PC-9 (cell line): Measurements from ENCODE around the gene ITPKB. TPM values are rescaled to one million over a fixed set of nuclear protein-coding genes. Genes with fewer than 3 reads are reported as not detected.

Experiments
- BruUV-seq: library from RNA; stranded (reverse); fragments of 400-500 nt; replicated peaks from 2 replicates; lab custom pipeline; 2021; lab: Mats Ljungman, UMichigan
- CTCF ChIA-PET: fragments of 300-600 bp; sonication (Branson Sonifier 250); formaldehyde crosslinking; loops from one replicate; lab custom pipeline; 2022; ENCODE audit warnings: antibody characterized with exemption; lab: Charles Lee
- POLR2A ChIA-PET: fragments of 300-600 bp; sonication (Branson Sonifier 250); formaldehyde crosslinking; loops from one replicate; lab custom pipeline; 2022; ENCODE audit warnings: antibody characterized with exemption; ENCODE audit not compliant: unreplicated experiment; lab: Charles Lee
- DNase-seq, 2 experiments: peaks; one replicate each; pipeline versions ENCODE4 v3.0.0 to v3.0.0-alpha.2; 2015 to 2022; ENCODE audit warnings: mixed read lengths in 1 of 2
- H2AFZ ChIP-seq: fragments of 200-600 bp; sonication (generic); 2 replicates; pipeline ENCODE4 v1.8.1; 2017; ENCODE audit warnings: antibody characterized with exemption
- H3F3A ChIP-seq: fragments of 200-600 bp; sonication (generic); 2 replicates; pipeline ENCODE4 v1.8.1; 2017; ENCODE audit warnings: antibody characterized with exemption, mild to moderate bottlenecking, low read depth; ENCODE audit not compliant: insufficient read depth
- H3K27ac ChIP-seq: fragments of 200-600 bp; sonication (generic); 2 replicates; pipeline ENCODE4 v1.6.1; 2016; ENCODE audit warnings: mixed run types
- H3K27me3 ChIP-seq: fragments of 200-600 bp; sonication (generic); 2 replicates; pipeline ENCODE4 v1.6.1; 2016; ENCODE audit warnings: low read depth, mixed run types; ENCODE audit not compliant: insufficient read depth
- H3K36me3 ChIP-seq: fragments of 200-600 bp; sonication (generic); 2 replicates; pipeline ENCODE4 v1.6.1; 2016; ENCODE audit warnings: low read depth, mixed run types
- H3K4me1 ChIP-seq: fragments of 200-600 bp; sonication (generic); replicated peaks from 2 replicates; pipeline ENCODE4 v1.6.1; 2016; ENCODE audit warnings: mixed run types; ENCODE audit not compliant: insufficient read depth
- H3K4me2 ChIP-seq: fragments of 200-600 bp; sonication (generic); 2 replicates; pipeline ENCODE4 v1.6.1; 2017; ENCODE audit warnings: mixed run types
- H3K4me3 ChIP-seq: fragments of 200-600 bp; sonication (generic); 2 replicates; pipeline ENCODE4 v1.6.1; 2016; ENCODE audit warnings: mixed run types
- H3K79me2 ChIP-seq: fragments of 200-600 bp; sonication (generic); 2 replicates; pipeline ENCODE4 v1.6.1; 2017; ENCODE audit warnings: low read depth, mixed run types
- H3K9me2 ChIP-seq: fragments of 200-600 bp; sonication (generic); 2 replicates; pipeline ENCODE4 v1.8.1; 2017; ENCODE audit warnings: mild to moderate bottlenecking; ENCODE audit not compliant: insufficient read depth
- H3K9me3 ChIP-seq: fragments of 200-600 bp; sonication (generic); 2 replicates; pipeline ENCODE4 v1.8.1; 2016; ENCODE audit warnings: low read depth; ENCODE audit not compliant: insufficient read depth
- H4K20me1 ChIP-seq: fragments of 200-600 bp; sonication (generic); 2 replicates; pipeline ENCODE4 v1.8.1; 2017; ENCODE audit not compliant: insufficient read depth
- CTCF ChIP-seq: fragments of 200-600 bp; sonication (generic); conservative IDR thresholded peaks from 2 replicates; pipeline ENCODE4 v1.6.1; 2017; ENCODE audit warnings: mixed run types, antibody characterized with exemption, mild to moderate bottlenecking, moderate library complexity
- EZH2 ChIP-seq: fragments of 200-600 bp; sonication (generic); IDR thresholded peaks from 2 replicates; pipeline ENCODE4 v1.8.0; 2017; ENCODE audit warnings: antibody characterized with exemption, low read depth
- intact Hi-C: fragments of 100-400 bp; cut with micrococcal nuclease; formaldehyde crosslinking; loops from one replicate; pipeline ENCODE4 v1.10.0; 2022; ENCODE audit not compliant: unreplicated experiment
- total RNA-seq: library from RNA; stranded (reverse); gene quantifications from 2 replicates; pipeline ENCODE4 v1.2.3, GENCODE V29; 2021

Gene ITPKB
- total RNA-seq, 1 experiment from 2014 or later, result 13.4 TPM

- no peak overlapping the region for H3K27ac ChIP-seq
- H4K20me1 ChIP-seq, result no peaks in the 10 kb centered on the region
- no peak overlapping the region for H3K4me2 ChIP-seq
- no peaks in the 10 kb centered on the region for H3K9me3 ChIP-seq
- H3K79me2 ChIP-seq, result no peaks in the 10 kb centered on the region
- H2AFZ ChIP-seq, result no peak overlapping the region
- TF ChIP-seq EZH2, result no peak
- TF ChIP-seq CTCF, result no peak
- no peaks in the 10 kb centered on the region for H3K27me3 ChIP-seq
- intact Hi-C loops, result loop anchor here (2.0 to 10.0 kb wide), 5 partner anchors 81 to 809 kb away; partner anchors contain the start of gene STUM
- no peaks in the 10 kb centered on the region for H3K36me3 ChIP-seq
- no peaks in the 10 kb centered on the region for H3K9me2 ChIP-seq
- peaks cover 15% of the 10 kb centered on the region; the same call in 1 of the 2 replicates for H3F3A ChIP-seq
- no peak overlapping the region for H3K4me3 ChIP-seq
- POLR2A ChIA-PET, result no interaction called here
- no TSS peak for BruUV-seq
- DNase-seq, result no peak
- H3K4me1 ChIP-seq, result peaks cover 10% of the 10 kb centered on the region; the same call in 1 of the 2 replicates
- CTCF ChIA-PET, result interaction anchor here (0.6 kb wide), 1 partner anchor 72 kb away, joined by 4 read pairs; no protein-coding TSS in a partner anchor
These were observed 111.0 kb downstream of the ITPKB start for GRCh38 chr1:226627924-226628611.

GRCh38 chr1:226627050-226627755 is 111.9 kb downstream of the ITPKB start:
- H3K79me2 ChIP-seq, result no peaks in the 10 kb centered on the region
- TF ChIP-seq CTCF (no peak), EZH2 (no peak)
- no peaks in the 10 kb centered on the region for H3K9me2 ChIP-seq
- CTCF ChIA-PET, result interaction anchor here (1.0 to 1.1 kb wide), 4 partner anchors 10 to 285 kb away, joined by 3 to 8 read pairs (median 4); no protein-coding TSS in a partner anchor
- H4K20me1 ChIP-seq, result no peaks in the 10 kb centered on the region
- H3K9me3 ChIP-seq, result no peaks in the 10 kb centered on the region
- no peaks in the 10 kb centered on the region for H3K27me3 ChIP-seq
- BruUV-seq, result no TSS peak
- no peak overlapping the region for H2AFZ ChIP-seq
- intact Hi-C loops, result loop anchor here (2.0 to 10.0 kb wide), 5 partner anchors 80 to 810 kb away; partner anchors contain the start of gene STUM
- no peak overlapping the region for H3K27ac ChIP-seq
- H3K4me3 ChIP-seq, result no peak overlapping the region
- no peaks in the 10 kb centered on the region for H3K36me3 ChIP-seq
- H3K4me2 ChIP-seq, result no peak overlapping the region
- POLR2A ChIA-PET, result no interaction called here
- H3K4me1 ChIP-seq, result peaks cover 10% of the 10 kb centered on the region; the same call in 1 of the 2 replicates
- H3F3A ChIP-seq, result peaks cover 15% of the 10 kb centered on the region; the same call in 1 of the 2 replicates
- no peak for DNase-seq

GRCh38 chr1:226626577-226626956 is 112.5 kb downstream of the ITPKB start:
- Histone ChIP-seq H4K20me1 (no peaks in the 10 kb centered on the region), H3K79me2 (no peaks in the 10 kb centered on the region), H3K4me3 (no peak overlapping the region), H3K4me1 (peaks cover 10% of the 10 kb centered on the region; the same call in 1 of the 2 replicates), H3K4me2 (peak overlapping the region; percentile 24; the same call in 1 of the 2 replicates), H3K27me3 (no peaks in the 10 kb centered on the region), H2AFZ (no peak overlapping the region), H3K27ac (no peak overlapping the region), H3K36me3 (no peaks in the 10 kb centered on the region), H3K9me3 (no peaks in the 10 kb centered on the region), H3K9me2 (no peaks in the 10 kb centered on the region), H3F3A (peaks cover 15% of the 10 kb centered on the region; the same call in 1 of the 2 replicates)
- ChIA-PET CTCF (interaction anchor here (0.6 to 1.1 kb wide), 7 partner anchors 11 to 1117 kb away, joined by 3 to 8 read pairs (median 4); no protein-coding TSS in a partner anchor), POLR2A (interaction anchor here (0.6 kb wide), 1 partner anchor 36 kb away, joined by 3 read pairs; no protein-coding TSS in a partner anchor)
- DNase-seq, result peak; percentile 39 to 73
- no TSS peak for BruUV-seq
- intact Hi-C loops, result loop anchor here (2.0 to 10.0 kb wide), 5 partner anchors 79 to 810 kb away; partner anchors contain the start of gene STUM
- TF ChIP-seq EZH2, result no peak
- peak; percentile 97 for TF ChIP-seq CTCF
